ENCODE measurements around the gene RHNO1. TPM values are rescaled to one million over a fixed set of nuclear protein-coding genes. Genes with fewer than 3 reads are reported as not detected.

Gene RHNO1, protein sequence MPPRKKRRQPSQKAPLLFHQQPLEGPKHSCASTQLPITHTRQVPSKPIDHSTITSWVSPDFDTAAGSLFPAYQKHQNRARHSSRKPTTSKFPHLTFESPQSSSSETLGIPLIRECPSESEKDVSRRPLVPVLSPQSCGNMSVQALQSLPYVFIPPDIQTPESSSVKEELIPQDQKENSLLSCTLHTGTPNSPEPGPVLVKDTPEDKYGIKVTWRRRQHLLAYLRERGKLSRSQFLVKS
- total RNA-seq, result 20.1 TPM

DNA sequence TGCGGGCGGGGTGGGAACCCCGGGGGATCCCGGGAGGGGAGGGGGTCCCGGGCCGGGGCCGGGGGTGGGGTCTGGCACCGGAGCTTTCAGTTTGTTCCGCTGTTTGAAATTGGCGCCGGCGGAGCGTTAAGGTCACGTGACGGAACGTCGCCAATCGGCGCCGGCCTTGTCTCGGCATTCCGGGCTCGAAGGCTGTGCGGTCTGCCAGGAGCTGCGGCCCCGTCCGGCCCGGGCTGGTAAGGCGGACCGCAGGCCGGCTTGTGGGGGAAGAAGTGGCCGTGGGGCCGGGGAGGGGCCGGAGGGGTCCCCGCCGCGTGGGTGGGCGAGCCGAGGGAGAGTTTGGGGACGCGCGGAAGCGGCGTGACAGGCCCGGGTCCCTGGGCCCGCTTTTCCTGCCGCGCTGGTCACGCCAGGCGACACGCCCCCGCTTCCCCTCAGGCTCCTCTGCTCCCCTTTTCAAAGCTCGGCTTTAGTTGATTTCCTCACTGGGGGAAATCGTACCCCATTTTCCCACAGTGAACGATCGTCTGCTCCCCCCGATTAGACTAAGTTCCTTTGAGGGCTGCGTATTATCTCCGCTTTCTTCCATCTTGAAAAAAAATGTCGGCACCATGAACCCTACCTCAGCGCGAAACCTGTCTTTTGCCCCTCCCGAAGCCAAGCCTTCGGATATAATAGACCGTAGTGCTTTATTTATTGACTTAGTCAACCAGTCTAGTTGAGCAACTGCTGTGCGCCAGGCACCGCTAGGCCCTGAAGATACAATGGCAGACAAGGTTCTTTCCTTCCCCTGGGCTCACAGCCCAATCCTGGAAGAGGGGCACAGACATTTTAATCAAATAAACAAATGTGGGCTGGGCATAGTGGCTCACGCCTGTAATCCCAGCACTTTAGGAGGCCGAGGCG, at the start of gene RHNO1, which contains the start of gene FOXM1:
Gene RHNO1 (plus strand): TSS at position 177 of the 906 bp plus-strand sequence. CDS start 8,144 bp downstream, outside the sequence.
Gene FOXM1 (minus strand): TSS at position 128 of the 906 bp plus-strand sequence. CDS start 2,696 bp downstream, outside the sequence.
- peak; percentile 92 for DNase-seq (ENCODE audit: low spot score)

DNA sequence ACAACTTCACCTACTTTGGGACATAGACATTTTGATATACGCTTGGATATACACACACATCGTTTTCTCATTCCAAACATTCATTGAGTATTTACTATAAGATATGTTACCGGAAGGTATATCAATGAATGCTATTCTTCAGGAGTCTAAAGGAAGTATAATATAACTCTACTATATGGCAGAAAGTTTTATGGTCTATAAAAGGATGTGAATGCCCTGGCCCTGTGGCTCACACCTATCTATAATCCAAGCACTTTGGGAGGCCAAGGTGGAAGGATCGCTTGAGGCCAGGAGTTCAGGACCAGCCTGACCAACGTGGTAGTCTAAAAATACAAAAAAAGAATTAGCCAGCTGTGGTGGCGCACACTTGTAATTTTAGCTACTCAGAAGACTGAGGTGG, 47.7 kb upstream of the RHNO1 start:
- no peak for DNase-seq (ENCODE audit: low spot score)

DNA sequence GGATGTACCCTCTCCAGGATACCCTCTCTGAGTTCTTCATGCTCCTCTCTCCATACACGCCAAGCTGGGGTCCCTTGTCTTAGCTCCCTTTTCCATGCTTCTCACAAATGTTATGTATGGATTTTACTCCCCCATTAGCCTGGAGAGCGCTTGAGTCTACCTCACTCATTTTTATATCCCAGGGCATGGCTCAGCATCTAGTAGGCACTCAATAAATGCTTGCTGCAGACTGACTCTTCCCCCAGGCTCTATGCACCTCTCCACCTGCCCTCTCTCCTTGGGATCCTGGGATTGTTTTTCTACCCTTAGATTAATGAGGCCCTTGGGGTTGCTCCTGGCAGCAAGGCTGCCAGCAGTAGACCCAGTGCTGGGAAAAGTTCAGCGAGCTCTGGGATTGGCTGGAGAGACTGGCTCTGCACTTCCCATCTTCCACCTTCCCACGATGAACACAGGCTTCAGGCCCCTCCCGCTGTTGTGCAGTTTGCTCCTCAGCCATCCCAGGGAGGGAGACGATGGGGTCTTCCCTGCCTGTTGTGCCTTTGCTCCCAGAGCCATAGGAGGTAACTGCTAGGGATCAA, 44.4 kb upstream of the RHNO1 start:
- DNase-seq (ENCODE audit: low spot score), result no peak

DNA sequence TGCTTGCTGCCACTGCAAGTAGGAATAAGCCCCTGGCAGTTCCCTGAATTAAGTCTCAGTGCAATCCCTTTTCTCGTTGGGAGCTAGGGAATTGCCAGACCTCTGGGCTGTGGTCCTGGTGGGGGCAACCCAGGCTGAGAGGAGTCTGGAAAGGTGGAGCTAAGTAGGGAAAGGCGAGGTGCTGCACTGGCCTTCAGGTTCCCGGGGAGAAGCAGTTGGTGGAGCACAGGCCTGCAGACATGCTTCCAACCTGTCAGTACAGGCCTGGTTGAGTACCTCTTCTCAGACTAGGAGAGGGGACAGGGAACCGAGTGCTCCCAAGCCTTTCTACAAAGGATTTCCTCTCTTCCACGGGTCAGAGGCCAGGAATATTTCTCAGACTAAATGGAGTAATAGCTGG, 43.7 kb upstream of the RHNO1 start:
- DNase-seq (ENCODE audit: low spot score), result no peak

DNA sequence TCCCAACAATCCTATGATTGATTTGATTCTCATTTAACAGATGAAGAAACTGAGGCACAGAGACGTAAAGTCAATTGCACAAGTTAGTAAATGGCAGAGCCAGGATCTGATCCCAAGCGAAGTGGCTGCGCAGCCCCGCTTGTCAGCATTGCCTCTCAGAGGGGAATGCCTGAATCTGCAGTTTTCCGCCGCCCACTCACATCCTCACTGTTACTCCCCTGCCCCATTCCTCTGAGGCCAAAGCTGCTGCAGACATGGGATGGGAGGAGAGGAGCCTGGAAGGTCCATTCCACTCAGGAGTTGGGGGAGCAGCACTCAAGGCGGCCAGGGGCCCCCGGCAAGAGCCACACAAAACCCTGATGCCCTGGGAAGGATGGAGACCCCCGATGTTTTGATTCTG, 43.2 kb upstream of the RHNO1 start:
- no peak for DNase-seq (ENCODE audit: low spot score)

DNA sequence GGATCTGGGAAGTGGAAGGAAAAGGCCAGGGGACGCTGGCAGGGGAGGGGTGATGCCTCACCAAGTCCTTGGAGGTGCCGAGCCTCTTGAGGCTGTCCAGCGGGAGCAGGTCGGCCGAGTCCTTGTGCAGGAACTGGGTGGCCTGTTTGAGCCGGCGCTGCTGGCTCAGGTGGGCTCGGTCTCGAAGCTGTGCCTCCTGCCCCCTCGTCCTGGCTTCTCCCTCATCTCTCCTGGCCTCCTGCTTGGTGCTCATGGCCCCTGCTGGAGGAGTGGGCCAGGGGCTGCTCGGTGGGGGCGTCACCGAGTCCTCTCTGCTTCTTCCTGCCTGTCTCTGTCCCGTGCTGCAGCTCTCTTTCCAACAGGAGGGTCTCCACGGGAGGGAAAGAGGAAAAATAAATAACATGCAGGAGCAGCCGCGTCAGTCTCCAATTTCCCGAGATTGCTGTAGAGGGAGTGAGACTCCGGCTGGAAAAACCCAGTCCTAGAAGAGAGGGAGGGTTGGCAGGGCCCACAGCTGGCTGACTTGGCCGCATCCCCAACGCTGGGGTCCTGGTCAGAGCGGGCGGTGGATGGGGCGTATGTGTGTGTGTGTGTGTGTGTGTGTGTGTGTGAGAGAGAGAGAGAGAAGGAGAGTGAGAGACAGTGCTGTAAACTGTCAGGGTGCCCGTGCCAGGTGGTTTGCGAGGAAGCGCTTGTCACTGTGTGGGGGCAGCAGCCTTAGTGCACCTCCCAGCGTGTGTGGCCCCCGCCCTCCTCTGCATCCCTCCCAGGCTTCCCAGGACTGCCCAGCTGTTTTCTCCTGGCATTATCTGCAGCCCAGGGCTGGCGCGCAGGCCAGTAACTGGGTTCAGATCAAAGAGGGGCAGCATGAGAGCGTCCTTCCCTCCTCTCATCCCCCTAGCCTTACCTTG, 42.2 kb upstream of the RHNO1 start, which contains the start of gene NRIP2:
Gene NRIP2 (minus strand): TSS at position 455 of the 911 bp plus-strand sequence. CDS start 52 bp downstream, at position 403.
- no peak for DNase-seq (ENCODE audit: low spot score)

DNA sequence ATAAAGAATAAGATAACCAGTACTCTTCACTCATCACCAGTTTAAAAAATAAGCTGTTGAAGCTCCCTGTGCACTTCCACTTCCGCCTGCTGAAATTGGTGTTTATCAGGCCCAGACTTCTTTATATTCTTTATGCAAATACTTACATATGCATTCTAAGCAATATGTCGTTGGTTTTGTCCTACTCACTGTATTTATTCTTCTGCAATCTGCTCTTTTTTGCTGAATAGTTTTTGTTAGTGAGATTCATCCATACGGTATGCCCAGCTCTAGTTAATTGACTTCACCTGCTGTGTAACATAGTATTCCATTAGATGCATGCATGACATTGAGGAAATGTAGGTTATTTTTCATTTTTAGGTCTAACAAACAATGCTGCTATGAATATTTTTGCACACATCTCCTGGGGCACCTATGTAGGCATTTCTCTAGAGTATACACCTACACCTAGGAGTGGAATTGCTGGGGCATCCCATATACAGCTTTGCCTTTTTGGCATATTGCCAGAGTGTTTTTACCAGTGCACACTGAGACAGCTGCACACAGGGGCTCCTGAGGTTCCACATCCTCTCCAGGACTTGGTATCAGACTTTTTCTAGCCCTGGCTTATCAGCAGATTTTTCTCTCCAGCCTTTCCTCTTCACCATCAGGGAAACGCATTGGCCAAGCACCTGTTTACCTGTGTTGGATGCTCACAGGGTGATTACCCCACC, 41.2 kb upstream of the RHNO1 start:
- DNase-seq (ENCODE audit: low spot score), result no peak

DNA sequence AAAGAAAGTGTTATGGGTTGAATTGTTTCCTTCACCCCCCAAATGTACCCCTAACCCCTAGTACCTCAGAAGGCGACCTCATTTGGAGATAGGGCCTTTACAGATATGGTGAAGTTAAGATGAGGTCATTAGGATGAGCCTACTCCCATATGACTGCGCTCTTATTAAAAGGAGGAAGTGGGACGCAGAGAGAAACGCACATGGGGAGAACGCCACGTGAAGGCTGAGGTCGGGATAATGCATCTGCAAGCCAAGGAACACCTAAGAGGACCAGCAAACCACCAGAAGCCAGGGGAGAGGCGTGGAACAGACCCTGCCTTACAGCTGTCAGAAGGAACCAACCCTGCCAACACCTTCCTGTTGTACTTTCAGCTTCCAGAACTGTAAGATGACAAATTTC, 40.4 kb upstream of the RHNO1 start:
- no peak for DNase-seq (ENCODE audit: low spot score)

DNA sequence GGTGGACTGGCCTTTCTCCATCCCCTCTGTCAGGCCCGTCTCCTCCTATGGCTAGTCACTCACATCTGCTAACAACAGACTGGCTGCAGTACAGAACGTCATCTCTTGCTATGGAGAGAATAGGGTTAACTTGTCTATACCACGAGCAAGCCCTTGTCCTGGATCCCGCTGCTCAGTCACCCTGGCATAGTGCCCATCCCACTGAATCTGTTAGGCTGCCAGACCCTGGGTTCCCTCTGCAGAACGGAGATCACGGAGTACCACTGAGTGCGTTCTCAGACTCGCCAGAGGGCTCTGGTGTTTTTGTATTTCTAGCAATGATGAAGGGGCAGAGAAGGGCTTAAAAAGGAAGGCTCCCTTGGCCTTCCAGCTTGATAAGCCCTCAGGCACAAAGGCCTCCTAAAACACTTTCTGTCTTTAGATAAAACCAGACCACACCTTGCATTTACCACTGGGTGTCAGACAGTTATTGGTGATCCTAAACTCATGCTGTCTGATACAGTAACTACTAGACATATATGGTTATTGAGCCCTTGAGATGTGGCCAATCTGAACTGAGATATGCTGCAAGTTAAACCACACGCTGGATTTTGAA, 35.9 kb upstream of the RHNO1 start:
- no peak for DNase-seq (ENCODE audit: low spot score)

DNA sequence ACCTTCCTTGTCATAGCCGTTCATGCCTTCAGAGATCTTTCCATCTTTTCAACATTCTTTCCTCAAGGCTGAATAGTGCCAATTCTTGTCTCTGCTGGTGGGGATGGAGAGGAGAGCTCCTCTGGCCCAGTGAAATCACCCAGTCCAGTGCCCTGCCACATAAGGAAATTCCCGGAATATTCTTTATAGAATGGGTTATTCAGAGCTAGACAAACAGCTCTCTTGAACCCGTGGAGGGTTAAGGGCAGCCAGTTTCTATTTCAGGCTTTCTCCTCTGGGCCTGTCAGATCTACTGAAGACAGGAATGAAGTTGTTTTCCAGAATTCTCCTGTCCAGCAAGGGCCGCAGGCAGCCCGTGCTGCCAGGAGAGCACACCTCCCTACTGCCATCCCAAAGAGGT, 34.1 kb upstream of the RHNO1 start:
- DNase-seq (ENCODE audit: low spot score), result no peak

DNA sequence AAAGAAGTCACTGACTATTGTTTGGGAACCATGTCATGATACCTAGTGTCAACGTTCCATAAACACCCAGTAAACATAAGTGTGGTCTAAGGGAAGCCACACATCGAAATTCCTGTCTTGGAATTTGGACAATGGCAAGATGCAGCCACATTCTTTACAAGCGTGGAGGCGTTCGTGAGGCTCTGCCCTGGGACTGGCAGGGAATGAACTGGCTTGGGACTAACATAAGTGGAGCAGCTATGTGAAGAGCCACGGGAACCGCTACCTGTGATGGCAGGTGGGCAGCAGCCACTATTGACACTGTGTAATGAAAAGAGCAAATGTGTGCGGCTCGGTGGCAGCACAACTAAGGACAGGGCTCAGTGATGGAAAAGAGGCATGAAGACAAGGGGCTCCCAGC, 32.2 kb upstream of the RHNO1 start:
- no peak for DNase-seq (ENCODE audit: low spot score)

DNA sequence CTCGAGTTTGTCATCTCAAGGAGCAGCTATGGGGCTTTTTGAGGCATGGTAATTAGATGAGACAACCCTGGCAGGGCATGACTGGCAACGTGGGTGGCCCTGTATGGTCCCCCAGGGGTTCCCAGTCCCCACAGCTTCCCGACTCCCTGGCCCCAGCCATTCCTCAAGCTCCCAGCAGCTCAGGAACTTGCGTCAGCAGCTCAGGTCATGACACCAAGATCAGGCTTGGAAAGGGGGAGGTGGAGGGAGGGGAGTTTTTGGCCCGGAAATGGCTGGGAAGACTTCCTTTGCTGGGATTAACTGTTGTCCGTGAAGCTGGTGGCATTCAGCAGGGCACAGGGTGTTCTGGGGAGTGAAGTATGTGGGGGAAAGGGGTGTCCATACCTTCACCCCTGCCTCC, 31.7 kb upstream of the RHNO1 start:
- no peak for DNase-seq (ENCODE audit: low spot score)

DNA sequence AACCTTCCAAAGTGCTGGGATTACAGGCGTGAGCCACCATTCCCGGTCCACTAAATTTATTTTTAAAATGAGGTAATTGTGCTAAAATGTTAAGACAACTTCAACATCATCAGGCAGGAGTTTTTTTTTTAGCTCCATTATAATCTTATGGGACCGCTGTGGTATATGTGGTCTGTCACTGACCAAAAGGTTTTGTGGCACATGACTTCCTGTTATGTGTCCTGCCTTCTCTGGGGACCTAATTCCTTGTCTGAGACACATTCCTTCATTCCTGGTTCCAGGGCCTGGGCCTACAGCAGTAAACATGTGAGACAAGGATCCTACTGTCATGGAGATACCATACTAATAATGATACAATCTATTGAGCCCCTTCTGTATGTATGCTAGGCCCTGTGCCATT, 25.1 kb upstream of the RHNO1 start:
- DNase-seq (ENCODE audit: low spot score), result no peak

DNA sequence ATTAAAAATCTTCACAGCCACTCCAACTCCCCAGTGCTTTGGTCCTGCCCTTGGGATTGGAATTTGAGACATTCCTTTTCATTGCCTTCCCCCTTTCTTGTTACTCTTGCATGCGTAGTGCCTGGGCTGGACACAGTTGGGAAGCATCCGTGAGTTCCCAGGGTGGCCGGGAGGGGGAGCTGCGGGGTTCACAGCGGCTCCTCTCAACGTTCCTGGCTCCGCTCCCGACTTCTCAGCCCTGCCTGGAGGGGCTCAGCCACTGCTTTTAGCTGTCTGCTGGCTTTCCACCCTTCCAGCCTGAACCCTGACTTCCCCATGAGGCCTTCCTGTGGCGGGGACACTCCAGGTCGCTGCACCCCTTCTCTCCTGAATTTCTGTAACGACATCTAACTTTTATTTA, 23.4 kb upstream of the RHNO1 start:
- DNase-seq (ENCODE audit: low spot score), result peak; percentile 72

DNA sequence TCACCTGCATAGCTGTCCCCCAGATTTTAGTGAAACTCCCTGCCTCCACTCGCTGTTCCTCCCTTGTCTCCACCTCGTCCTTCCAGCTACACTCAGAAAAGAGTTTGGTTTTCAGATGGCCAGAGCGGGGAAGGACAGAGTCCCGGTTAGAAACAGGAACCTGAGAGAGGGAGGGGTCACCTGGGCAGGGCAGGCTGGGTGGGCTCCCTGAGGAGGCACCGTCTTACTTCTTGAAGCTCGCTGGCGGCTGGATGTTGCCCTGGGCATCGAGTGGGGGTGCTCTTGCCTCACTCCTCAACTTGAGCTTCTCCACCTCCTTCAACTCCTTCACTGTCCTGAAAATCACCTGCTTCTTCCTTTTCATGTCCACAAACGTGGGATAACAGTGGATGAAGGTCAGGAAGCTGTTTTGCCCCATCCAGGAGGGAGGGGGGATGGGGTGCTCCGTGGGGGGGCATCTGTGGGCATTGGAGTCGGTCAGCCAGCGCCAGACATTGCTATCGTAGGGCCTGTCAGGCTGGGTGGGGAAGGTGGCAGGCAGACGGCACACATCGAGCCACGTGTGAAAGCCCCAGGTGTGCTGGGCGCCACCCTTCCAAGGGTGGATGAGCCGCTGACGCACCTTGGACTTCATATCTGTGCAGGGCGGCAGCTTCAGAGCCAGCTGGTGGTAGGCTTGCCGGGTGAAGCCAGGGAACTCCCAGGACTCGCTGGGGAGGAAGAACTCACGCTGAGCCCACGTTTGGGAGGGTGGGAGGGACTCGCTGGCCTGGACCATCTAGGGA, 22.2 kb upstream of the RHNO1 start:
- no peak for DNase-seq (ENCODE audit: low spot score)

DNA sequence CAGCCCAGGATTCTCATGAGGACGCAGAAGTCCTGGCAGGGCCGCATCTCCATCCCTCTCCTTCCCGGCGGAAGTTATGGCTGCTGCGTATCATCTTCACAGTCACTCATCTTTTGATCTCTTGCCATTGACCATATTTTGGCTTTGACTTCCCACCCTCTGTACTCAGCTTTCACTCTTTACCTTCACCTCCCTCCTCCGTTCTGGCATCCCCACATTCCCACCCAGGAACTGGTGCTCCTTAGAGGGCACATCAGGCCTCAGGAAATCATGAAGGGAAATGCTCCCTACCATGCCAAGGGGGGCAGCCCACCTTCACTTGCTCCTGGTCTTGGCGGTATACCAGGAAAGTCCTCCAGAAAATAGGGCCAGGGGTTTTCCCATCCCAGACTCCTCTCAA, 21.5 kb upstream of the RHNO1 start:
- DNase-seq (ENCODE audit: low spot score), result no peak

DNA sequence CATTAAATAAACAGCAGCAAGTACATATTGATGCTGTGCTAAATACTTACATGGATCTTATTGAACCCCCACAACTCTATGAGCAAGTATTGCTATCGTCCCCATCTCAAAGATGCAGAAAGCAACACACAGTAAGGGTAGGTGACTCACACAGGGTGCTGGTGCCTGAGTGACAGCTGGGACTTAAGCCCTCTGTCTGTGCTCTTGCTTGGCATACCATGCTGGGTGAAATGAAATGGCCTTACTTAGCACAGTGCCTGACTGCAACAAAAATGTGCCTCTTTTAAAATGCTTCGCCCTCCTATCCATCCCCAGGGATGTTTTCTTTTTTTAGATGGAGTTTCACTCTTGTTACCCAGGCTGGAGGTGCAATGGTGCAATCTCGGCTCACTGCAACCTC, 21.0 kb upstream of the RHNO1 start:
- DNase-seq (ENCODE audit: low spot score), result no peak

DNA sequence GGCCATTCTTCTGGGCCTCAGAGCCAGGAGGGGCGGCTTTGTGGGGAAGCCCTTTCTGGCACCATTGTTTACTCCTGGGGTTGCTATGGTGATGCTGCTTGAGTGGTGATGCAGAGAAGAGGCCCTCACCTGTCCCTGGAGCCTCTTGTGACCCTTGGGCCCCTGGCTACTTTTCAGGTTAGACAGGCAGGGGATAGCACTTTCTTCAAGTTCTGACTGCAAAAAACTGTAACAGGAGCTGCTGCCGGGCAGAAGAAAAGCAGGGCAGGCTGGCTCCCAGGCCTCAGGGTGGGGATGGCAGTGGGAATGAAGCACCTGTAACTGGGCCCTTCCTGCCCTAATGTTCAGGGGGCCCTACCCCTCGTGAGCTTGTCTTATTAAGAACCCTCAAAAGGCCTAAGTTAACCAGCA, 20.0 kb upstream of the RHNO1 start, which contains the start of gene TEX52:
Gene TEX52 (minus strand): TSS at position 19 of the 411 bp plus-strand sequence. CDS start 13 bp downstream, at position 6.
- no peak for DNase-seq (ENCODE audit: low spot score)

DNA sequence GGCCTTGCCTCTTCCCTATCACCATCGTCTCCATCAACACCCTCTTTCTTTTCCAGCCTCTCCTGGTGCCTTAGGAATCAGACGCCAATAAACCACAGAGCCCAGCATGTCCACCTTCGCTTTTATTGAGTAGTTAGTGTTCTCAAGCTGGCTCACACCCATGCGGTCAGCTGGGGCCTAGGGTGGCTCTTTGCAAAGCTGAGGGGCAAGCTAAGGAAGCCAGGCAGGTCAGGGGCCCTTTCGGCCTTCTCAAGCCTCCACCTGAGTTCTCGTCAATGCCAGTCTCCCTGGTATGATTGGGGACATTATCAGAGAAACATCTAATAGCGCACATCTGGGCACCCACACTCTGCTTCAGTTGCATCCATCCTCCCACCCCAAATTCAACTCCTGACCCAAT, 19.4 kb upstream of the RHNO1 start:
- DNase-seq (ENCODE audit: low spot score), result no peak
